ENCODE data around the gene TMX4.

GRCh38 chr20:7950387-7950786 is 69.2 kb downstream of the TMX4 start:
- TF ChIP-seq CTCF (conservative IDR thresholded peaks at IDR 0.05; ENCODE audit: low read depth, low read length): no peak
- no peak for TF ChIP-seq EZH2 (IDR thresholded peaks at IDR 0.05; ENCODE audit: borderline replicate concordance, low read depth, low read length, poor library complexity, severe bottlenecking)

All from A673 (cell line).